ENCODE data around the gene CRIP3. TPM values are rescaled to one million over a fixed set of nuclear protein-coding genes. Genes with fewer than 3 reads are reported as not detected.

Gene CRIP3
- total and polyA plus RNA-seq, 2 of the 4 experiments (the other 2 are of a cell fraction), result not detected

GRCh38 chr6:43298565-43299337 is 9.9 kb downstream of the CRIP3 start:
- DNase-seq, result no peak
- Histone ChIP-seq H3K18ac (ENCODE audit: low read depth, low read length) (no peak overlapping the region), H4K5ac (ENCODE audit: low read depth, low read length) (no peak overlapping the region), H3K56ac (ENCODE audit: extremely low read depth, insufficient read depth, low read length) (no peak overlapping the region), H3K4me2 (ENCODE audit: low read depth, low read length) (no peak overlapping the region), H3K4me1 (ENCODE audit: control insufficient read depth, insufficient read depth, low read length) (no peaks in the 10 kb centered on the region), H2BK20ac (ENCODE audit: low read depth, low read length) (no peak overlapping the region), H3K4ac (ENCODE audit: low read depth, low read length) (no peak overlapping the region), H3K23ac (ENCODE audit: low read depth, low read length) (no peak overlapping the region), H4K20me1 (ENCODE audit: insufficient read depth, low read length) (no peaks in the 10 kb centered on the region), H3K9me1 (ENCODE audit: insufficient read depth, low read length) (no peaks in the 10 kb centered on the region), H2AK5ac (ENCODE audit: low read depth, low read length) (no peak overlapping the region), H2BK15ac (ENCODE audit: low read depth, low read length) (no peak overlapping the region), H2AK9ac (replicated peaks; ENCODE audit: low read depth, low read length, poor library complexity) (no peak overlapping the region), H2BK5ac (ENCODE audit: low read depth, low read length, poor library complexity, severe bottlenecking) (no peak overlapping the region), H2AFZ (replicated peaks; ENCODE audit: low read length, poor library complexity) (peak overlapping the region; percentile 67), H3K79me1 (ENCODE audit: low read depth in 1 of 2, low read length in 2 of 2) (no peaks in the 10 kb centered on the region), H3K27me3 (ENCODE audit: control insufficient read depth, insufficient read depth, low read length) (peaks cover 55% of the 10 kb centered on the region), H3K9ac (ENCODE audit: low read depth, low read length) (no peak overlapping the region), H2BK120ac (ENCODE audit: low read depth, low read length) (no peak overlapping the region), H4K91ac (ENCODE audit: insufficient read depth, low read depth, low read length) (no peak overlapping the region), H4K8ac (ENCODE audit: low read depth in 2 of 2, low read length in 2 of 2) (no peak overlapping the region), H3K9me3 (ENCODE audit: control insufficient read depth, insufficient read depth, low read length) (no peaks in the 10 kb centered on the region), H3K27ac (ENCODE audit: insufficient read depth, low read length) (no peak overlapping the region), H3K14ac (replicated peaks; ENCODE audit: low read depth, low read length) (no peak overlapping the region), H3K36me3 (ENCODE audit: control insufficient read depth, insufficient read depth, low read length) (no peaks in the 10 kb centered on the region), H3K4me3 (ENCODE audit: insufficient read depth, low read depth, low read length) (no peak overlapping the region)
- POLR2A ChIA-PET (ENCODE audit: unreplicated experiment), result no interaction called here
- CTCF ChIA-PET, result no interaction called here
- WGBS, 2 experiments (ENCODE audit: extremely low coverage in 2 of 2, insufficient read length in 1 of 2), result 0% methylated on average over 1 of the region's 12 CpGs; no CpG with 5 or more reads in 1 of the 2 experiments
- no TSS peak for BruUV-seq (replicated peaks)
- TF ChIP-seq SMC3 (IDR thresholded peaks at IDR 0.05; ENCODE audit: low read depth, low read length), result no peak
- TF ChIP-seq NFE2L2 (IDR thresholded peaks at IDR 0.05; ENCODE audit: low read depth, low read length), result no peak
- TF ChIP-seq CEBPB (IDR thresholded peaks at IDR 0.05; ENCODE audit: low read depth, low read length), result no peak
- no peak for TF ChIP-seq RFX5 (IDR thresholded peaks at IDR 0.05; ENCODE audit: low read depth, low read length)
- TF ChIP-seq RAD21 (IDR thresholded peaks at IDR 0.05; ENCODE audit: low read length), result no peak
- TF ChIP-seq MXI1 (IDR thresholded peaks at IDR 0.05; ENCODE audit: borderline replicate concordance, low read depth, low read length), result no peak
- dilution Hi-C loops (cut with HindIII; ENCODE audit: low sequenced_read_pairs, unreplicated experiment), result no loop called here
- in situ Hi-C loops (cut with MboI; ENCODE audit: low sequenced_read_pairs), result no loop called here
- no peak for ATAC-seq (ENCODE audit: low read depth)
- intact Hi-C loops (cut with micrococcal nuclease), result no loop called here

Measured in IMR-90 (cell line).